GM19468 (cell line): Measurements from ENCODE around the gene ZDHHC19.
A peak's percentile ranks its signal among the peaks of the same experiment; 100 is the strongest.
"Not testable (repeated sequence)": the region's sequence is repeated elsewhere in the genome, so short reads cannot be mapped to it uniquely, and the experiment has no call there.

Experiments used
- ATAC-seq: cut with Tn5 transposase; IDR thresholded peaks from one replicate; pipeline ENCODE4 v1.9.1; 2021; ENCODE audit warnings: mild to moderate bottlenecking, moderate library complexity, moderate number of reproducible peaks; ENCODE audit not compliant: unreplicated experiment; ENCODE audit errors: extremely low read depth

Gene ZDHHC19

DNA sequence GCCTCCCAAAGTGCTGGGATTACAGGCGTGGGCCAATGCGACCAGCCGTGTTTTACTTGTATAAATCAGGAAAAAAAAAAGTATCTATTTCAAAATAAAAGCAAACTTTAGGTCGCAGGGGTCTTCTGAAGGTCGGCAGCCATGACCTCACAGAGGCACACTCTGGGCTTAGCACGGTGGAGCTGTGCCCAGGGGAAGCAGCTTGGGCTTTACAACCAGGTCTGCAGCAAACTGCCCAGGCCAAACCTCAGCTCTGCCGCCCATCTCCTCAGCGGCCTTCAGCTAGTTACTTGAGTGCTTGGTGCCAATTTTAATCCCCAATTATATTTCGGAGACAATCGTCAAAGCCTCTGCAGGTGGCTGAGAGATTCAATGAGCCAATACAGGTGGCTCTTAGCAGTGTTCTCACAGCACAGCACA lies 30.1 kb downstream of the ZDHHC19 start:
- ATAC-seq, result no peak

DNA sequence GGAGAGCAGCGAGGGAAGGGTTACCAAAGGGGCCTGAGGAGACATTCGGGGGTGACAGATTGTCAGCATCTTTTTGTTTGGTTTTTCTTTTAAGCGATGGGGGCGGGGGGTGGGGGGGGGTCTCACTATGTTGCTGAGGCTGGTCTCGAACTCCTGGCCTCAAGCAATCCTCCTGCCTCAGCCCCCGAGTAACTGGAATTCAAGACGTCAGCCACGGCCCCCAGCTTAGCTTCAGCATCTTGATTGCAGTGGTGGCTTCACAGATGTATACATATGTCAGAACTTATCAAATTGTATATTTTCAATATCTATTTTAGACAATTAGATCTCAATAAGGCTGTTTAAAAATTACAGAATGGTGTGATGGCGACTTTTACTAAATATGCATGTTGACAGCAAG lies 30.9 kb downstream of the ZDHHC19 start:
- ATAC-seq, result no peak

DNA sequence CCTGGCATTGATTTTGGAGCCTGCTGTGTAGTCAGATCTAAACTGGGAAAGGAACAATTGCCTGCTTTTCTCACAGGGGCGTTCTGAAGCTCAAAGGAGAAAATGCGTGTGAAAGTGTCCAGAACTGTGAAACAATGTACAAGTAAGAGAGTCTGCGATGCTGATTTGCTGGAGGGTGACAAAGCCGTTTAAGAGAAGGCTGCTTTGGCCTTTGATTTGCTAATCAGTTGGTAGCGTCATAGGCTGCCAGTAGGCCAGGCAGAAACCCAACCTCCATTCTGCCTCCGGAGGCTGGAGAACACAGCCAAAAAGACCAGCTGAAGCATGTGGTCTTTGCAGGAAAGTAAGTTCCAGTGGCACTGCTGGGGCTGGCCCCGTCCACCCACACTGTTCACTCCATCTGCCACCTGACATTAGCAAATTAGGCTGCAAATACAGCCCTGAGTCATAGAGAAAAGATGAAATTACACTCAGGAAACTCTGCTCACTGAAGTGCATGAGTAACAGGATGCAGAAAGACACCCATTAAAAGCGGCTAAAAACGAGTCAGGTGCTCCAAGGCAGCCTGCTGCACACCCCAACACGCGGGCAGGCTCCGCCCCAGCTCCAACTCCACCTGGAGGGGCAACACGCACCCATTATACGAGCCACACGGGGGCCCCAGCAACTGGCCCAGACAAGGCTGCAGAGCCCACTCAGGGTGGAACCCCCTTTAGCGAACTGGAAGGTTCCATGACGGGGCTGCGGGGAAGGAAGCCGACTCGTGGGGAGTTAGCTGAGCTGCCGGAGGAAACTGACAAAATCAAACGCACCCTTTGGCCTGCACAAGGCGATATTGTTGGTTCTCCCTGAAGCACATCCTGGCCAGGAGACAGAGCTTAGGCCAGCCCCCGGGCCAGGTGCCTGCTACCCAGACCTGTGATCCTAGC lies 31.6 kb downstream of the ZDHHC19 start:
- peak; percentile 63 for ATAC-seq

DNA sequence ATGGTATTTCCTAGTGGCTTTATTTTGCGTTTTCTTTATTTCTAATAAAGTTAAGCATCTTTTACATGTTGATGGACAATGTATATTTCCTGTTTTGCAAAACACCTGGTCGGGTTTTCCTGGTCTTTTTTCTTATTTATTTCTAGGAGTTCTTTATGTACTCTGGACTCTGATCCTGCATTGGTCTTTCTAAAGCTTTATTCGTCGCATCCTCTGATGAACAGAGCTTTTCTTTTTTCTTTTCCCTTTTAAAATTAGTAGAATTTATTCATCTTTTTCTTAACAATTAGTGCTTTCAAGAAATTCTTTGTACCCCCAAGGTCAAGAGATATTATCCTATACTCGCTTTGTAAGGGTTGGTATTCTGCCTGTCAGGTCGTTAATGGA lies 32.2 kb downstream of the ZDHHC19 start:
- ATAC-seq, result no peak

DNA sequence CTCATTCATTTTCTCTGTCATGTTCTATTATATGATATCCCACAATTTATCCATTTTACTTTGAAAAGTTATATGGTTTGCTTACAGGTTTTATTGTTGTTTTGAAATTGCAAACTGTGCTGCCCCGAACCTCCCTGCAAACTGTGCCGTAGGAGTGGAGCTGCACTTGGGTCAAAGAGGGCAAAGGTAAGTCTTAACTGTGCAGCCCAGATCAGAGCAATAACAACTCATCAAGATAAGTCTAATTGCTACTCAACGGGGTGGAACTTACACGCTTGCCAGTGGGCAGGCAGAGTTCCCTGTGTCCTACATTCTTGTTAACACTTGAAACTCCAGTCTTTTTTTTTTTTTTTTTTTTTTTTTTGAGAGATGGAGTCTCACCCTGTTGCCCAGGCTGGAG lies 33.2 kb downstream of the ZDHHC19 start:
- ATAC-seq, result no peak

DNA sequence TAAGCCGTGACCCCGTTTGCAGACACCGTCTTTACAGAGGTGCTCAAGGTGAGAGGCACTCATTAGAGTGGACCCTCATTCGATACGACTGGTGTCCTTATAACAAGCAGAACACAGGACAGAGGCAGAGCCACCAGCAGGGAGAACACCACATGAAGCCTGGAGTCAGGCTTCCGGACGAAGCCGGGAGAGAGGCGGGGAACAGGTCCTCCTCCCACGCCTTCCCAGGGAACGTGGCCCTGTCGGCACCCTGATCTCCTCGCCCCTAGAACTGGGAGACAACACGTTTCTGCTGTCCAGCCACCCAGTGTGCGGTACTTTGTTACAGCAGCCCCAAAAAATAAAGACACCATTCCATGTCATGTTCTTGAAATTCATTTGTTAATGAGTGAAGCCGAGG lies 33.6 kb downstream of the ZDHHC19 start:
- no peak for ATAC-seq

DNA sequence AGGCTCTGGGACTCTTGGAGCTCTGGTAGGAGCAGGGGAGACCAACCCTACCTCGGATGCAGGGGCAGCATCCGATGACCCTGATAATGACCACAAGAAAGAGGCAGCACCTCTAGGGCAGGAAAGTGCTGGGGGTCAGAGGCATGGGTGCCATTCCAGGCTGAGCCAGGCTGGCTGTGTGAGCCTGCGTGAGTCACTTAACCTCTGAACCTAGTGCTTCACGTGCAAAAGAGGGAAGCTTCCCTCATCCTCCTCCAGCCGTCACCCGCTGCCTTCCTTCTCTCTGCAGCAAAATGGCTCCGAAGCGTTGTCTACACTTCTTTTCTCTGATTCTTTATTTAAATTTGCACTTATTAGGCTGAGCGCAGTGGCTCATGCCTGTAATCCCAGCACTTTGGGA lies 35.5 kb downstream of the ZDHHC19 start:
- no peak for ATAC-seq

DNA sequence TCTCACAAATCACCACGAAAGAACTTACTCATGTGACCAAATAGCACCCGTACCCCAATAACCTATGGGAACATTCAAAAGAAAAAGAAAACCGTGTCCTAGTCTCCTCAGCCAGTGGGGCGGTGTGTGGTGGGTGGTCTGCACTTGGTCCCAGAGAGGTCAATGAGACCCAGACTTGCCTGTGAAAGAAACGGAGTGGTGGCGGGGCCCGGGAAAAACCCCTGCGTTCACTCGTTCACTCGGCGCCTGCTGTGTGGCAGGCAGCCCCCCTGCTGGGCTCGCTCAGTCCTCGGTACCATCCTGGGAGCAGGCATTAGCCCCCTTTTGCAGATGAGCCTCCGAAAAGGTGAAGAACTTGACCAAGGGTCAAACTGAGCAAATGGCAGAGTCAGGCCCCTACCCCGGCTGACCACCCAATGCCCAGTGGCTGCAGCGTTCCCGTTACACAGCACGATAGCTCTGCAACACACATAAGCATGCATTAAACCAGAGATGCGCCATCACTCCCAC lies 36.0 kb downstream of the ZDHHC19 start:
- ATAC-seq, result no peak

DNA sequence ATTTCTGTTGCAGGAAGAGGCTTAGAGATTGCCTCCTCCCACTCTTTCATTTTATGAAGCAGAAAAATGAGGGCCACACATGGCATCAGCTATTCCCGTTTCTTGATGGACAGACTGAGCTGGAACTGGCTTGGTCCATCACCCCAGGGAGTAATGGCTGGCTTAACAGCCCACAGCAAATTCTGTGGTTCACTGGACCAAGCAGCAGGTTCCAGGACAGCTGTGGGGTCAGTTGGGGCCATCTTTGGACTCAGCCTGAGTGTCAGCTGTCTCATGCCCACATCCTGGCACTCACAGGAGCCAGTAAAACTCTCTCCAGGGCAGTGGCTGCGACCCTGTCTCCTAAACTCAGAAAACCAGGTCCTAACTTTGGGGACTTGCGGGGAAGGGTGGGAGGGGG lies 36.5 kb downstream of the ZDHHC19 start:
- ATAC-seq, result no peak

DNA sequence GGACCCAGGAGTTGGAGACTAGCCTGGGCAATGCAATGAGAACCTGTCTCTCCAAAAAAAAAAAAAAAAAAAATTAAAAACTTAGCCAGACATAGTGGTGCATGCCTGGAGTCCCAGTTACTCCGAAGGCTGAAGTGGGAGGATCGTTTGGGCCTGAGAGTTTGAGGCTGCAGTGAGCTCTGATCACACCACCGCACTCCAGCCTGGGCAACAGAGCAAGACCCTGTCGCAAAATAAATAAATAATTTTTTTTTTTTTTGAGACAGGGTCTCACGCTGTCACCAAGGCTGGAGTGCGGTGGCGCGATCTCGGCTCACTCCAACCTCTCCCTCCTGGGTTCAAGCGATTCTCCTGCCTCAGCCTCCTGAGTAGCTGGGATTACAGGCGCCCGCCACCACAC lies 40.9 kb downstream of the ZDHHC19 start:
- ATAC-seq, result not testable (repeated sequence)

DNA sequence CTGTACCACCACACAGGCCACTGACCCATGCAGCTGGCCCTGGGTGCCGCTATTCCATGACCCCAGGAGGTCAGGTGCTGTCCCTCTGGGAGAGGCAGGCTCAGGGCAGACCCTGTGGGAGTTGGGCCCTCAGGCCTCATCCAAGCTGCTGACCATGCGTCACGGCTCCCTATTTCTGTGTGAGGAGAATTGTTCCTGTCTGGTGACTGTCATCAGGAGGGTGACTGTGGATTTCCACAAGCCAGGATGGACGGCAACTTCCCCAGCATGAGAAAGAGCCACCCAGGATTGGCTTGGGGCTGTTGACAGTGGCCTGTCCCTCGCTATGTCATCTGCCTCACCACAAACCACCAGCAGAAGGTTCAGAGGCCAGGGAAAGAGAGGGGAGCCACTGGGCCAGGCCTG lies 41.4 kb downstream of the ZDHHC19 start:
- ATAC-seq, result no peak

DNA sequence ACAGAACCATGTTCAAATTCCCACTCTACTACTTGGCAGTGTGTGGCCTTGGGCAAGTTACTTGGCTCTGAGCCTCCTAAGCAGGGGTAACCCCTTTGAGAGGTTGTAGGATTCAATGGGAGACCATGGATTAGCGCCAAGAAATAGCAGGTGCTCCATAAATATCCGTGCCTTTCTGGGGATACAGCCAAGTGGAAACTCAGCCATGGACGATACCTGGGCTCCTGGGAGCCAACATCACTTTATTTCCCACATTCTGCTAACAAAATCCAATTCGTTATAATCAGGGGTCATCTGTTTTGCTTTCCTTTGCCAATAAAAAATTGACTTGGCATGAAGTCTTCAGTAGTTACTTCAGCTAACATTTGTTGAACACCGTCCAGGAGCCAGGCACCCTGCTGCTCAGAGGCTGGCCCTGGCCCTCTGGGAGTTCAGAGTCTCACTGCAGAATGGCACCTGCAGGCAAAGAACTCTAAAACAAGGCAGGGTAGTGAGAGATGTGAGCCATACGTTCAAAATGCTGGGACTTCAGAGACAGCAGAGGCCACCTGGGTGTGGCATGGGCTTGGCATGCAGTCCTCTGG lies 42.3 kb downstream of the ZDHHC19 start:
- no peak for ATAC-seq

DNA sequence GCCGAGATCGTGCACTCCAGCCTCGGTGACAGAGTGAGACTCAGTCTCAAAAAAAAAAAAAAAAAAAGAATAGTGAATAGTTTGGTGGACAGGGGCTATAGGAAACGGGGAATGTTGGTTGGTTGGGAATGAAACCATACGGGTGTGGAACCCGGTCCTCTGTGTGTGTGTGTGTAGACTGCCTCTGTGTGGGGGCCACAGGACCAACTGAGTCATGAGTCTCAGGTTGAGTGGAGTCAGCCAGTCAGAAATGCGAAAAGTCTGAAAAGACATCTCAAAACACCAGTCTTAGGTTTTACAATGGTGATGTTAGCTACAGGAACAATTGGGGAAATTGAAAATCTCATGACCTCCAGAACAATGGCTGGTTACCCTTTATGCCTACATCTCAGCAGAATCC lies 44.5 kb downstream of the ZDHHC19 start:
- ATAC-seq, result no peak

DNA sequence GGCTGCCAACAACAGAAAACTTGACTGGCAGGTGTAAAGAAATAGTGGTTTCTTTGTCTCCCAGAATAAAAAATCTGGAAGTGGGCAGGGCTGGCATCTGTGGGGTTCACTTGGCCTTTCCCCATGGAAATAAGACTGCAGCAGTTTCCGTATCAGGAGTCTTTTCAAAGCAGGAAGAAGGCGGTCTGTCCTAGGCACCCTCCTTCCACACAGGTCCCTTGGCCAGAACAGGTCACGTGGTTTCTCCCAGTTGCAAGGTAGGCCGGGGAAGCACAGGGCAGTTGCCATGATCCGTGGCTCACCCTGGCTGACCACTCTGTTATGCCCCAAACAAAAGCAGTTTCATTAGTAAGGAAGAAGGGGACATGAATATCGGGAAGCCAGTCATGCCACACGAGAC lies 45.4 kb downstream of the ZDHHC19 start:
- ATAC-seq, result no peak

DNA sequence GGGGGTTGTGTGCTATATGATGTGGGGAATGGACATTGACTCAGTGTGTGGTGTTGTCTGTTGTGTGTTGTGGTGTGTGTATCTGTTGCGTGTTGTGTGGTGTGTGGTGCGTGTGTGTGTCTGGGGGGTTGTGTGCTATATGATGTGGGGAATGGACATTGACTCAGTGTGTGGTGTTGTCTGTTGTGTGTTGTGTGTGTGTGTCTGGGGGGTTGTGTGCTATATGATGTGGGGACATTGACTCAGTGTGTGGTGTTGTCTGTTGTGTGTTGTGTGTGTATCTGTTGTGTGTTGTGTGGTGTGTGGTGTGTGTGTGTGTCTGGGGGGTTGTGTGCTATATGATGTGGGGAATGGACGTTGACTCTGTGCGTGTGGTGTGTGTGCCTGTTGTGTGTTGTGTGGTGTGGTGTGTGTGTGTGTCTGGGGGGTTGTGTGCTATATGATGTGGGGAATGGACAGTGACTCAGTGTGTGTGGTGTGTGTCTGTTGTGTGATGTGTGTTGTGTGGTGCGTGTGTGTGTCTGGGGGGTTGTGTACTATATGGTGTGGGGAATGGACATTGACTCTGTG lies 46.1 kb downstream of the ZDHHC19 start:
- ATAC-seq, result not testable (repeated sequence)

DNA sequence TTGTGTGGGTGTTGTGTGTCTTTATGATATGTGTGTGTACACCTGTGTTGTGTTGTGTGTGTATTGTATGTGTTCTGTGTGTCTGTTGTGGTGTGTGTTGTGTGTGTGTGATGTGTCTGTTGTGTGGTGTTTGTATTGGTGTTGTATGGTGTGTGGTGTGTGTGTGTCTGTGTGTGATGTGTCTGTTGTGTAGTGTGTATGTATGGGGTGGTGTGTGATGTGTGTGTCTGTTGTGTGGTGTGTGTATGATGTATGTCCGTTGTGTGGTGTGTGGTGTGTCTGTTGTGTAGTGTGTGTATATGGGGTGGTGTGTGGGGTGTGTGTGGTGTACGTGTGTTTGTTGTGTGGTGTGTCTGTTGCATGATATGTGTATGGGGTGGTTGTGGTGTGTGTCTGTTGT lies 46.6 kb downstream of the ZDHHC19 start:
- no peak for ATAC-seq

DNA sequence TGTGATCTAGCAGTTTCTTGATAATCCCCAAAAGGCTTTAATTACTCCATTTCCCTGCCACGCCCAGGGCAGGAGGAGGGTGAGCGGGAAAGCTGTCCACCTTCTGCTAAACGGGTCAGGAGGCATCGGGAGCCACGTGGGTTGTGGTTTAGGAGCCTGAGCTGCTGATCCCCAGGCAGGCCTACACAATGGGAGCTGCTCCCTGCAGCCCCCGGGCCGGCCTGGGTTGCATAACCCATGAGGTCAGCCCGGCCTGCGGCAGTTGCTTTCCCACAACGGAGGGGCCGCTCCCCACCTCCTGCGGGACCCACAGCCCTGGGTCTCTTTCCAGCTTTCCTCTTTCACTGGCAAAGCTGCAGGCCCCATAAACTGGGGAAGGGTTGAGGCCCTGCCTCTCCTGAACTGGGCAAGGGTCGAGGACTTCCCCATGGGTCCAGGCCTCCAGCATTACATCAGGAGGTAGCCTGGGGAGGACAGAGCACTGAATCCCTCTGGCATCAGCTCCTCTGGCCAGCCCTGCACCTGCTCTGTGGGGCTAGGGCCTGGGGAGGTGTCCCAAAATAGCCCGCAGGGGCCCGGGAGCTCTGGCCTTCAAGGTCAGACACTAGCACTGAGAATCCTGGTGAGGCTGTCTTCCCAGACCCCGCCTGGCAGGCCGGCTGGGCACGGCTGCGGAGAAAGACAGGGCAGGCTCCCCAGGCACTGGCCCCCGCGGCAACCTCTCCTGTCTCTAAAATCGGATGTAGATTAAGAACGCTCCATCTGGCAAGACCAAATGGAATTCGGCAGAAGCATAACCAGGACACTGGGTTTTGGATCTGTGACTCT lies 47.3 kb downstream of the ZDHHC19 start:
- ATAC-seq, result no peak

DNA sequence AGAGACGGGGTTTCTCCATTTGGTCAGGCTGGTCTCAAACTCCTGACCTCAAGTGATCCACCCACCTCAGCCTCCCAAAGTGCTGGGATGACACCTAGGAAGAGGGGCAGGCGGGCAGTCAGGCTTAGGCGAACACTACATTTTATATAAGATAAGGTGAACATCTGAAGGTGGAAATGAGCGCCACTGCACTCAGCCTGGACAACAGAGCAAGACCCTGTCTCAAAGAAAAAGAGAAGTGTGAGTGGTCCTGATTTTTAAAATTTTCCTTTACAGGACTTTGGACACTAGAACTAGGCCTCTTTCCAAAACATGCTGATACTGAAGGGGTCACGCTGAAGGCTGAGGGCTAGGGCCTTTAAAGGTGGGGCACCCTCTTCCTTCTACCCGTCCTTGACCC lies 48.0 kb downstream of the ZDHHC19 start:
- ATAC-seq, result no peak

DNA sequence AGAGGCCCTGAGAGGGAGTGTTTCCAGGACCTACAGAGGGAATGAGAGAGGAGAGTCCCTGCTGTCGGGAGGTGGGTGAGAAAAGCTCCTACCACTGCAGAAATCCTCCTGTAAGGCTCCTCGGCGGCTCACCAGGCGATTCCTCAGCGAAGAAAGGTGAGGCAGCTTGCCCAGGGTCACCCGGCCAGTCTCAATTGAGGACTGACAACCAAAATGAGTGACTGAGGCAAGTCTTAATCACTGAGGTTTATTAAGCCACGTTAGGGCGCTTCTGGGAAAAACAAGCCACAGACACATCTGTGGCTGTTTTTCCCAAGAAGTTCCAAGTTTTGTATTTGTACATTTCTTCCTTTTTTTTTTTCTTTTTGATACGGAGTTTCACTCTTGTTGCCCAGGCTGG lies 48.5 kb downstream of the ZDHHC19 start:
- ATAC-seq, result no peak
